GM23248 (cell line): Measurements from ENCODE around the gene AFG3L2.

Experiments used
- EZH2 ChIP-seq: fragments of 200-600 bp; sonication (generic); IDR thresholded peaks from 2 replicates; pipeline ENCODE4 v1.6.1; 2018; ENCODE audit warnings: antibody characterized with exemption, mild to moderate bottlenecking; ENCODE audit not compliant: insufficient read depth, poor library complexity, severe bottlenecking
- EZH2phosphoT487 ChIP-seq: fragments of 200-600 bp; sonication (generic); IDR thresholded peaks from 2 replicates; pipeline ENCODE4 v1.6.1; 2018; ENCODE audit warnings: antibody characterized with exemption, moderate library complexity, mild to moderate bottlenecking, low read depth; ENCODE audit not compliant: insufficient read depth

DNA sequence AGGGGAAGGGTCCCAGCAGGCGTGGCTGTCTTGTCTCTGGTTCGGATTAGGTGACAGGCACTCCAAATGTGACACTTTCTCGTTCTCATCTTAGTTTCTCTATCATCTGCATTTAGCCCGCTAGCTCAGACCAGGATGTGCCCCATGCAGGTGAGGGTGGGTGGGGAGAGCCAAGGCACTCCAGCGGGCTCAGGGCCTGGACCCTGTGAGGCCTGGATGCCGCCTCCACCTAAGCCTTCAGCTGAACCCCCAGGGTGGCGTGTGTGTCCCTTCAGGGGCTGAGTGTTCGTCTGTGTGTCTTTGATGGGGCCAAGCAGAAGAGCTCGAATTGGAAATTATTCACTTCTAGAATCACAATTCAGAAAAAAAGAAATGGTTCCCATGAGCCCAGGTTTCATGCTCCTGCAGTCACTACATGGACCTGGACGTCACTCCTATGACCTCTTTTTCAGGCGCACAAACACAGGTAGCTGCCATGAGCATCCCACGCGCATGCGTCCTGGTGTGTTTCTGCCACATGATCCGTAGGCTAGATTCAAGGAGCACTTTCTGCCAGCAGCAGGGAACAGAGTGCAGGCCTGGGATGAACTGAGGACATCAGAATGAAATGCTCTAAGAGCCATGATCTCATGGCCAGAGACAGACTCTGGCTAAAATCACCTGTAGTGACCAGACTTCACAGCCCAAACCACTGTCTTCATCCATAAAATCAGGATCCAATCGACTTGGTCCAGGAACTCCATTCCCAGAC, 97.1 kb downstream of the AFG3L2 start:
- TF ChIP-seq EZH2phosphoT487 (no peak), EZH2 (no peak)
